ENCODE data around the gene RNU6-9. TPM values are rescaled to one million over a fixed set of nuclear protein-coding genes. Genes with fewer than 3 reads are reported as not detected.

The RNU6-9 gene
- total and polyA plus RNA-seq, 2 donors (not counting 1 experiment from before 2014, with no cell fraction given), result not detected

DNA sequence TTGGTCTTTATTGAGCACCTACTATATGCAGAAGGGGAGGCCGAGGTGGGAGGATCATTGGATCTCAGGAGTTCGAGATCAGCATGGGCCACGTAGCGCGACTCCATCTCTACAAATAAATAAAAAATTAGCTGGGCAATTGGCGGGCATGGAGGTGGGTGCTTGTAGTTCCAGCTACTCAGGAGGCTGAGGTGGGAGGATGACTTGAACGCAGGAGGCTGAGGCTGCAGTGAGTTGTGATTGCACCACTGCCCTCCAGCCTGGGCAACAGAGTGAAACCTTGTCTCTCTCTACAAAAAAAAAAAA lies 30.0 kb upstream of the RNU6-9 start:
- intact Hi-C loops (cut with micrococcal nuclease), result loop anchor here (1.0 to 2.0 kb wide), 3 partner anchors 30 to 120 kb away; partner anchors contain the start of genes MED16 and RNU6-9
- H3K9ac ChIP-seq (ENCODE audit: low read length), result no peak overlapping the region
- CTCF ChIA-PET, result interaction anchor here (0.6 to 3.0 kb wide), 27 partner anchors 11 to 777 kb away, joined by 3 to 67 read pairs (median 5); partner anchors contain the start of genes CNN2, KISS1R, MED16 and R3HDM4
- Mint-ChIP-seq H3K27ac (peak overlapping the region; percentile 83), H3K9me3 (ENCODE audit: insufficient read depth) (no peaks in the 10 kb centered on the region), H3K4me3 (peak overlapping the region; percentile 79), H3K4me1 (peaks cover 19% of the 10 kb centered on the region), H3K27me3 (peaks cover 7% of the 10 kb centered on the region)
- ATAC-seq (ENCODE audit: low read depth) (no peak), DNase-seq (no peak)
- POLR2A ChIA-PET, result interaction anchor here (0.6 to 3.1 kb wide), 14 partner anchors 15 to 311 kb away, joined by 3 to 23 read pairs (median 4); partner anchors contain the start of genes KISS1R, MED16, RNU6-9 and SBNO2
- H2AFZ ChIP-seq (ENCODE audit: insufficient read depth, low read depth, low read length, poor library complexity, severe bottlenecking), result no peak overlapping the region
- peak overlapping the region; percentile 77 for H3K4me2 ChIP-seq (replicated peaks; ENCODE audit: low read depth, low read length, poor library complexity, severe bottlenecking)
- no peaks in the 10 kb centered on the region for H4K20me1 ChIP-seq (ENCODE audit: control insufficient read depth, insufficient read depth, low read length, poor library complexity, severe bottlenecking)
- H3K4me3 ChIP-seq (ENCODE audit: control extremely low read depth in 1 of 5, extremely low read depth in 1 of 5, insufficient read depth in 1 of 5, low read depth in 2 of 5, low read length in 4 of 5), result peak overlapping the region in 2 of 5 experiments; percentile 27 to 35
- no peaks in the 10 kb centered on the region for H3K79me2 ChIP-seq (ENCODE audit: control insufficient read depth, insufficient read depth, low read length)
- peaks cover 0 to 36% (median 8%) of the 10 kb centered on the region in 4 experiments for H3K27me3 ChIP-seq (replicated peaks in 1 of 4; ENCODE audit: control extremely low read depth in 1 of 4, control insufficient read depth in 3 of 4, insufficient read depth in 4 of 4, low read length in 3 of 4)
- no peak overlapping the region for H3K27ac ChIP-seq (ENCODE audit: low read length in 2 of 2)
- H3K36me3 ChIP-seq (replicated peaks in 1 of 2; ENCODE audit: control extremely low read depth in 1 of 2, control insufficient read depth in 1 of 2, extremely low read depth in 1 of 2, insufficient read depth in 2 of 2, low read length in 1 of 2), result peaks cover 0 to 6% of the 10 kb centered on the region in 2 experiments
- H3K9me3 ChIP-seq (ENCODE audit: control extremely low read depth in 1 of 3, control insufficient read depth in 2 of 3, insufficient read depth in 1 of 3, low read length in 2 of 3), result peaks cover 0 to 37% (median 0%) of the 10 kb centered on the region in 3 donors
- 40% methylated on average over 1 of the region's 7 CpGs for WGBS (ENCODE audit: insufficient coverage)
- no peak for TF ChIP-seq EZH2 (IDR thresholded peaks at IDR 0.05; ENCODE audit: borderline replicate concordance, insufficient read depth, low read depth, low read length, poor library complexity, severe bottlenecking)
- TF ChIP-seq, protein P1, sequence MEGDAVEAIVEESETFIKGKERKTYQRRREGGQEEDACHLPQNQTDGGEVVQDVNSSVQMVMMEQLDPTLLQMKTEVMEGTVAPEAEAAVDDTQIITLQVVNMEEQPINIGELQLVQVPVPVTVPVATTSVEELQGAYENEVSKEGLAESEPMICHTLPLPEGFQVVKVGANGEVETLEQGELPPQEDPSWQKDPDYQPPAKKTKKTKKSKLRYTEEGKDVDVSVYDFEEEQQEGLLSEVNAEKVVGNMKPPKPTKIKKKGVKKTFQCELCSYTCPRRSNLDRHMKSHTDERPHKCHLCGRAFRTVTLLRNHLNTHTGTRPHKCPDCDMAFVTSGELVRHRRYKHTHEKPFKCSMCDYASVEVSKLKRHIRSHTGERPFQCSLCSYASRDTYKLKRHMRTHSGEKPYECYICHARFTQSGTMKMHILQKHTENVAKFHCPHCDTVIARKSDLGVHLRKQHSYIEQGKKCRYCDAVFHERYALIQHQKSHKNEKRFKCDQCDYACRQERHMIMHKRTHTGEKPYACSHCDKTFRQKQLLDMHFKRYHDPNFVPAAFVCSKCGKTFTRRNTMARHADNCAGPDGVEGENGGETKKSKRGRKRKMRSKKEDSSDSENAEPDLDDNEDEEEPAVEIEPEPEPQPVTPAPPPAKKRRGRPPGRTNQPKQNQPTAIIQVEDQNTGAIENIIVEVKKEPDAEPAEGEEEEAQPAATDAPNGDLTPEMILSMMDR (IDR thresholded peaks at IDR 0.05), result no peak
- peaks cover 29 to 47% of the 10 kb centered on the region in 2 donors for H3K4me1 ChIP-seq (ENCODE audit: control insufficient read depth in 2 of 2, insufficient read depth in 2 of 2, low read length in 2 of 2)

DNA sequence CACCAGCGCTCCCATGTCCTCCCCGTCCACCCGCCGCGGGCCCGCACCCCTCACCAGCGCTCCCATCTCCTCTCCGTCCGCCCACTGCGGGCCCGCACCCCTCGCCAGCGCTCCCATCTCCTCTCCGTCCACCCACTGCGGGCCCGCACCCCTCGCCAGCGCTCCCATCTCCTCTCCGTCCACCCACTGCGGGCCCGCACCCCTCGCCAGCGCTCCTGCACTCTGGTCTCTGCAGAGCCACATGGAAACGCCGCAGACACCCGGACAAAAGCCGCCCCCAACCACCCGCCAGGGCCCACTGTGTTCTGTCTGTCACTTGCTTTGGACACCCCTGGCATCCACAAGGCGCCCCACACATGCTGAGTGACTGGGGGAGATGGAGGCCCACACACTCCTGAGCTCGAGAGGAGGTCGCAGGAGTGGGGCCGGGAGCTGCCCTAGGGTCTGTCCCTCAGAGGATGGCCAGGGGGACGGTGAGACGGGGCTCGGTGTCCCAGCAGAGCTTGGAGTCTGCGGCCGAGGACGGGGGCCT lies 26.4 kb upstream of the RNU6-9 start:
- H3K4me3 ChIP-seq (ENCODE audit: control extremely low read depth in 1 of 5, extremely low read depth in 1 of 5, insufficient read depth in 1 of 5, low read depth in 2 of 5, low read length in 4 of 5), result no peak overlapping the region
- Mint-ChIP-seq H3K27me3 (peaks cover 4% of the 10 kb centered on the region), H3K27ac (no peak overlapping the region), H3K9me3 (ENCODE audit: insufficient read depth) (no peaks in the 10 kb centered on the region), H3K4me3 (no peak overlapping the region), H3K4me1 (peaks cover 17% of the 10 kb centered on the region)
- H4K20me1 ChIP-seq (ENCODE audit: control insufficient read depth, insufficient read depth, low read length, poor library complexity, severe bottlenecking), result no peaks in the 10 kb centered on the region
- H3K36me3 ChIP-seq (replicated peaks in 1 of 2; ENCODE audit: control extremely low read depth in 1 of 2, control insufficient read depth in 1 of 2, extremely low read depth in 1 of 2, insufficient read depth in 2 of 2, low read length in 1 of 2), result peaks cover 0 to 17% of the 10 kb centered on the region in 2 experiments
- ChIA-PET CTCF (interaction anchor here (0.6 kb wide), 1 partner anchor 56 kb away, joined by 3 read pairs; no protein-coding TSS in a partner anchor), POLR2A (no interaction called here)
- WGBS (ENCODE audit: insufficient coverage), result 95% methylated on average over 24 of the region's 38 CpGs
- intact Hi-C loops (cut with micrococcal nuclease), result no loop called here
- peaks cover 19 to 29% of the 10 kb centered on the region in 2 donors for H3K4me1 ChIP-seq (ENCODE audit: control insufficient read depth in 2 of 2, insufficient read depth in 2 of 2, low read length in 2 of 2)
- no peak overlapping the region for H2AFZ ChIP-seq (ENCODE audit: insufficient read depth, low read depth, low read length, poor library complexity, severe bottlenecking)
- DNase-seq (no peak), ATAC-seq (ENCODE audit: low read depth) (no peak)
- H3K27me3 ChIP-seq (replicated peaks in 1 of 4; ENCODE audit: control extremely low read depth in 1 of 4, control insufficient read depth in 3 of 4, insufficient read depth in 4 of 4, low read length in 3 of 4), result peaks cover 0 to 12% (median 2%) of the 10 kb centered on the region in 4 experiments
- TF ChIP-seq, protein P1 (IDR thresholded peaks at IDR 0.05), result no peak
- no peak for TF ChIP-seq EZH2 (IDR thresholded peaks at IDR 0.05; ENCODE audit: borderline replicate concordance, insufficient read depth, low read depth, low read length, poor library complexity, severe bottlenecking)
- H3K79me2 ChIP-seq (ENCODE audit: control insufficient read depth, insufficient read depth, low read length), result no peaks in the 10 kb centered on the region
- H3K9ac ChIP-seq (ENCODE audit: low read length), result no peak overlapping the region
- H3K4me2 ChIP-seq (replicated peaks; ENCODE audit: low read depth, low read length, poor library complexity, severe bottlenecking), result no peak overlapping the region
- H3K27ac ChIP-seq (ENCODE audit: low read length in 2 of 2), result no peak overlapping the region
- H3K9me3 ChIP-seq (ENCODE audit: control extremely low read depth in 1 of 3, control insufficient read depth in 2 of 3, insufficient read depth in 1 of 3, low read length in 2 of 3), result peaks cover 0 to 19% (median 0%) of the 10 kb centered on the region in 3 donors

Data from B cell (primary cell).